Inferior parietal cortex (tissue), 1 donor: ENCODE measurements around the gene TTL.
"Not testable (repeated sequence)": the region's sequence is repeated elsewhere in the genome, so short reads cannot be mapped to it uniquely, and the experiment has no call there.

Experiments used
- DNase-seq: peaks from one replicate; pipeline ENCODE4 v3.0.0-alpha.2; 2016; ENCODE audit errors: extremely low spot score

Gene TTL

DNA sequence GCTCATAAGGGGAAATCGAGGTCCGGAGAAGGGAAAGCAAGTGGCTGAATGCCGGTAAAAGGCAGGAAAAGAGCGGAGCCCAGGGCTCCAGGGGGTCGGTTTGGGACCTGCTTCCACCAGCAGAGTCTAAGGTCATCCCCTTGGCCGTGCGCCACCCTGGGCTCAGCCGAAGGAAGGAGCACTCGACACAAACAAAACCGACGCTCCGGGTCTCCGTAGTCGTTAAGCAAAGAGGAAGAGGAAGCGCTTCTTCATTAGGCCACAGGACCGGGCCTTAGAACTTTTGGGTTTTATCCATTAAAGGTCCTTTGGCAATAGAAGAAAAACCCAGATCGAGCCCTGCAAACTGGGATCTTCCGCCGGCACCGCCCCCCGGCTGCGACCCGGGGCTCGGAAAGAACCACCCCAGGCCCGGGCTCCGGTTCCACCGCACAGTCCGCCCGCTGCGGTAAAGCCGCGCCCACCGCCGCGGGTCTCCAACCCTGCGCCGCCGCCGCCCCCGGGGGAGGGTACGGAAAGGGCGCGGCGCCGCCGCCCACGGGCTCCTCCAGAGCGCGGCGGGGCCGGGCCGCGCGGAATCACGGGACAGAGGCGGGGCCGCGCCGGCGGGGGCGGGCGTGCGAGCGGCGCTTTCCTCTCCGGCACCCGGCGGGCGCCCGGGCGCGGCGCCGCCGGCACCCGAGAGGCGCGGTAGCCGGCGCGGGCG is at the start of gene TTL:
Gene TTL, plus strand, starts transcription at position 629 of the 706 bp plus-strand sequence. CDS start 189 bp downstream, outside the sequence.
- DNase-seq: peak; percentile 73

DNA sequence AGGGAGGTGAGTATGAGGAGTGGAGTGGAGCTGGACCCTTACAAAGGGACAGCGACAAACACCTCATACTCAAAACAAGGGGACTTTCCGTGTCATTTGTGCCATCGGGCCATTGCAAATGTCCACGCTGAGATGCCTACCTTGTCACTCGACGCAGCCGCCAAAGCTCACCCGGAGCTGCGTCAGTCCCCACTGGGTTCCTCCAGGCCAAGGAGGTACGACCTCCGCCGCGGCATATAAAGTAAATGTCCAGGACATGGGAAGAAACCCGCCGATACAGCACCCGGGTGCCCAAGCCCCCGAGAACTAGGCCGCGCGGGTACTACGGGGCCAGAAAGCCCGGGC is 49.6 kb upstream of the TTL start:
- DNase-seq: not testable (repeated sequence)

DNA sequence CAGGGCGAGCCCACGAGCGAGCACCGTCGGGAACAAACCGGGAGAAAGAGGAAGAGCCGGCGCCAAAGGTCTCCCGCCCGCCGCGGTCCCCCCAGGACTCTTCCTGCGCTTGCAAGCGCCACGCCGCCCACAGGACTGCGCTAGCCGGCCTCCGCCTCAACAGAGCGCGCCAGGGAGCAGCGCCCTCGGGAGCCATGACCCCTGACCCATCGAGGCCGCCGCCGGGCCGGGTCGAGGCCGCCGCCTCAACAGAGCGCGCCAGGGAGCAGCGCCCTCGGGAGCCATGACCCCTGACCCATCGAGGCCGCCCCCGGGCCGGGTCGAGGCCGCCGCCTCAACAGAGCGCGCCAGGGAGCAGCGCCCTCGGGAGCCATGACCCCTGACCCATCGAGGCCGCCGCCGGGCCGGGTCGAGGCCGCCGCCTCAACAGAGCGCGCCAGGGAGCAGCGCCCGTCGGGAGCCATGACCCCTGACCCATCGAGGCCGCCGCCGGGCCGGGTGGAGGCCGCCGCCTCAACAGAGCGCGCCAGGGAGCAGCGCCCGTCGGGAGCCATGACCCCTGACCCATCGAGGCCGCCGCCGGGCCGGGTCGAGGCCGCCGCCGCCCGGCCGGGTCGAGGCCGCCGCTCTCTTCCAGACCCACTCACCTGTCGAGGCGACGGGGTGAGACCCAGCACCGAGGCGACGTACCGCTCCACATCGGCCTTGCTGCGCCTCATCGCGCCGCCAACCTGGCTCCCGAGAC is 49.0 kb upstream of the TTL start:
- DNase-seq: not testable (repeated sequence)

DNA sequence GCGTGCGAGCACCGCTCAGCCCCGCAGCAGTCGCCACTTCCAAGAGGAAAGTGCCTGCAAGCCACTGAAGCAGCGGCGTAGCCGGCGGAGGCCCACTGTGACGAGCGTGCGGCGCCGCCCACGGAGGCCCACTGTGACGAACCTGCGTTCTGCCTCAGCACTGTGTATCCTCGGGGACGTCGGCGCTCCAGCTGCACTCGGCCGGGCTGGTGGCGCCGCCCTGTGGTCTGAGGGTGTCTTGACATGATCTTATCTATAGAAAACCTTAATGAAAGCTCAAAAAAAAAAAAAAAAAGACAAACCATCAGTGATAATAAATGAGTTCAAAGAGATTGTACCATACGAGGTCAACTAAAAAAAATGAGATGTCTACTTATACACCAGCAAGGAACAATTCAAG is 48.5 kb upstream of the TTL start, which contains the start of gene RGPD8:
Gene RGPD8, minus strand, starts transcription at position 166 of the 400 bp plus-strand sequence. CDS start 192 bp downstream, outside the sequence.
- peak; percentile 88 for DNase-seq

DNA sequence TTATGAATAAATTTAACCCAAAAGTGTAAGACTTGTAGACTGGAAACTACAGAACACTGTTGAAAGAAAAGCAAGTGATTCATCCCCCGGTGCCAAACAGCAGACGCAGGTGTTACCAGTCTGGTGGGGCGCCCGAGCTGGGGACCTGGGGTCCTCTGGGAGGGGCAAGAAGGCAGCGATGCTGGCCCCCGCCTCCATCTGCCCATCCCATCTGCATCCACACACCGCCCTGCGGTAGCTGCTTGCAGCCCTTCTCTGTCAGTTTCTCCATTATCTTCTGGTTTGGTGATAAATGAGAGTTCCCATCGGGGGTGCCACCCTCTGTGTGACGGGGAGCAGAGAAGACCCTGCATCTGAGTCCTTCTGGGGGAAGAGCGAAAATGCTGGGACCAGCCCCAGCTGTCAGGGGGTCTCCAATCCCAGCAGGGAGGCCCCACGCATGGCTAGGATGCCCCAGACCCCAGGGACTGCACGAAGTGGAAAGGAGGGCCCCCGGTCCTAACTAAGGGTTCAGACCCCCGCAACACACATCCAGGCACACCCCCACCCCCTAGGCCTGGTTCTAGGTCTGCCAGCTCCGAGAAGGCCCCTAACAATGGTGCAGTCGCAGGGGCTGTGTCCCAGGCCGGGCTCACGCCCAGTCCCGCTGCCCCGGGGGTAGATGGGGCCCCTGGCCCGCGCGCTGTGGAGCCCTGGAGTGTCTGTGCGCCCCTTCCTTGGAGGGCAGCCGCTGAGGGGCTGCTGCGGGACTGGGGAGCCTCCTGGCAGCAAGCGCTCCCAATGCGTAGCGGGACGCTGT is 47.8 kb upstream of the TTL start:
- DNase-seq: no peak

DNA sequence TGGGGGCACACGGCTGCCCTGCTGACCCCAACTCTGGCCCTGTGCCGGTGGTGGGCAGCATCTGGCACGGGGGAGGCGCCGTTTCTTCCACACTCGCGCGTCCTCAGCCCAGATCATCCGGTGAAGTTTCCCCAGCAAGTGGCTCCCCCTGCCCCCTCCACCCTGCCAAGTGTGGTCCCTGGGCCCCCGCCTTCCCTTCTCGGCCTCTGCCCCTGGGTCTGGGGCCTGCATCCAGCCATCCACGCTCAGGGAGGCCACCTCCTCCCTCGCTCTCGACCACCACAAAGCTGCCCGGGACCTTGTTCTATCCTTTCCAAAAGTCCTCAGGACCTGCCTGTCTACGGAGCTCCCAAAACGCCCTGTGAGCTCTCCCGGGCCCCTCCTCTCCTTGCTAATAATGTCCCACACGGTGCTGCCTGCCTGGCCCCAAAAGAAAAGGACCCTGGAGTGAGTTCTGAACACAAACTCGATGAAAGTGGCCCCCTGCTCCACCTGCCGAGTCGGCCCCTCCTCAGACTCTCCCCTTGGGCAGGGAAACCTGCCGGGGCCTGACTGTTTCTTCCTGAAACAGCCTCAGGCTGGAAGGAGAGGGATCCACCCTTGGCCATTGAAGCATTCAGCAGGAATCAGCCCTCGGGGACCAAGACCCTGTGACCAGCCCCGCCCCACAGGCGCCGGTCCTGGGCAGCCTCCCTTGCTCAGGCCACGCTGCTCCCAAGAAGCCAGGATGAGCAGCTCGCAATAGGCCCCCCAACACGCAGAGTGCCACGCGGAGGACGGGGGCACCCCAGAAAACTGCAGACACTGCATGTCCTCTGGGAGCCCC is 46.9 kb upstream of the TTL start:
- not testable (repeated sequence) for DNase-seq

DNA sequence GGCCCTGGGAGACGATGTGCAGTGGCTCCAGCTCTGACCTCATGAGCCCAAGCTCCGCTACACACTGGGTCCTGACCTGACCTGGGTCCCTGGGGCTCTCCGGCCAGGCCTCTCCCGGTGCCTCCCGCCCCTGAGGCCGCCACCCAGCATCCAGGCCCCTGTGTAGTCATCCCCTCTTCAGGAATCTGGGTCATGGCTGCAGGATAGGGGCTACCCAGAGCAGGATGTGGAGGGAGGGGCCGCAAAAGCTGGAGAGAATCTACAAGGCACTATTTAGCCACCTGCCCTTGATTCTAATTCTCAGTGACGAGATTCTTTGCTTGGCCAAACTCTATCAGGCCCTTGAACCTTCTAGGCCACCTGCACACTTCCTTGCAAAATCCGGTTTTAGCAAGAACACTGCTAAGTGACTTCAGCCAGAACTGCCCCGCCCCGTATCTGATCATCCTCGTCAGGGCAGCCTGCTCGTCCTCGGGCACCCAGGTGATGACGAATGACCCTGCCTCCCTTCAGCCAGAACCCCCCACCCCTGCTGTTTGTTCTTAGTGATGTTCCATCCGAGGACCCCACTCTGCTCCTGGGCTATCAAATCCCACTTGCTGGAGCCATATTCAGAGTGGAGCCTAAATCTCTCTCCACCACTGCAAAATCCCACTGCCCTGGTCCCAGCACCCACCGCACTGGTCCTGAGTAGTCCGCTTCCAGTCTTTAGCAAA is 46.1 kb upstream of the TTL start:
- DNase-seq: not testable (repeated sequence)

DNA sequence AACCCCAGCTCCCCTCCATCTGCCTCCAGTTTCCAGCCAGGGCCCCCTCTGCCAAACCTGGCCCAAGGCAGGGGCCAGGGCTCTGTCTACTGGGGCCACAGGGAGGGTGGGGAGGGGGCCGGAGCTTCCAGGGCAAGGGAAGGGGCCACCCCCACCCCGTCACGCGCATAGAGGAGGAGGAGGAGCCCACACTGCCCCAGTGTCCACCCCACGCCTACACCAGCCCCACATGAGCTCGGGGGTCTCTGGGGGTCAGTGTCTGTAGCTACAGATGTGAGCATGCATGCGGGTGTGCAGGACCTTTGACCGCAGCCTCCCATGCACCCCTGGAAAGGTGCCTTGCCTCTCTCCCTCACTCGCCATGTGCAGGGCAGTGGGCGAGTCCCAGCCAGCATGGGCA is 45.0 kb upstream of the TTL start:
- not testable (repeated sequence) for DNase-seq

DNA sequence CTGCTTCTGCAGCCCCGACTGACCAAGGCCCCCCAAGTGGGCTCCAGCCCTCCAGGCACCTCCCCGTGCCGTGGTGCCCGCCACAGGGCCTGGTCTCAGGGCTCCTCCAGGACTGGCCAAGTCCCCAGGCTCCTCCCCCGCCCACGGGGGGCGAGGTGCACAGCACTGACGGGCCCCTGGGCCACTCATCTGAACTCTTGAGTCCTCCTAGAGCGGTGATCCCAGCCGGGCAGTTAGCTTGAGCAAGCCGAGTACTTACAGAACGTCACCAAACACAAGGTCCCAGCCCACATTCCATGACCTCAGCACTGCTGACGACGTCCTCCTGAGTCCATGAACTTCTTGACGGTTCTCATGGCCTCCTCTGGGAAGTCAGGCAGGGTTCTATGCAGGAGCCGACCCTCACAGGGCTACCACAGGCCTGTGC is 44.5 kb upstream of the TTL start:
- DNase-seq: not testable (repeated sequence)

DNA sequence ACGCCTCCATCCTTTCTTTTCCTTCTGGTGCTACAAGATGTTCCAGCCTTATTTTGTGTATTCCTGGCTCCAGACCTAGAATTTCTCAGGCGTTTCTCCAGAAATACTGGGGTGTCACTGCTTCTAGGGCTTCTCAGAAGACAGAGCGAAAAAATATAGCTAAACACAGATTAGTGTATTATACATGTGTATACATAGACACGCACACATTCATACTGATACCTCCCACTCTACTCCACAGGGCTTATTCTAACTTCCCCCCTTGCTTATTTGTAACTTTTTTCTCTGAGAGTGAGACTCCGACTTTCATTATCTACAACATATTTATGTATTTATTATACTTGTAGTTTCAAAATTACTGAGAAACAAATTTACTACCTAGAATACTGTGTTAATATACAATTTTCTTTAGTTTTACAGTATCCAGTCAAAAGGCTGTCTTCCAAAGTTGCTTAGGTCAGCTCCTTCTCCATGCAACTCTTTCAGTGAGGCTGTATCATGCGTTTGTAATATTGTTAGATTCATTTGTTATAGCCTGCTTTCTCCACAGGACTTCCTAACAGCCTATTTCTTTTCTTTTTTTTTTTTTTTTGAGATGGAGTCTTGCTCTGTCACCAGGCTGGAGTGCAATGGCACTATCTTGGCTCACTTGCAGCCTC is 43.2 kb upstream of the TTL start:
- DNase-seq: not testable (repeated sequence)

DNA sequence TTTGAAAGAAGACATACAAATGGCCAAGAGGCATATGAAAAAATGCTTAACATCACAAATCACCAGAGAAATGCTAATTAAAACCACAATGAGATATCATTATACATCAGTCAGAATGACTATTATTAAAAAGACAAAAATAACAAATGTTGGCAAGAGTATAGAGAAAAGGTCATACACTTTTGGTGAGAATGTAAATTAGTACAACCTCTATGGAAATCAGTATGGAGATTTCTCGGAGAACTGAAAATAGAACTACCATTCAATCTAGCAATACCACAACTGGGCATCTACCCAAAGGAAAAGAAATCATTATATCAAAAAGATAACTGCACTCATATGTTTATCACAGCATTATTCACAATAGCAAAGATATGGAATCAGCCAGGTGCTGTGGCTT is 37.7 kb upstream of the TTL start:
- not testable (repeated sequence) for DNase-seq

DNA sequence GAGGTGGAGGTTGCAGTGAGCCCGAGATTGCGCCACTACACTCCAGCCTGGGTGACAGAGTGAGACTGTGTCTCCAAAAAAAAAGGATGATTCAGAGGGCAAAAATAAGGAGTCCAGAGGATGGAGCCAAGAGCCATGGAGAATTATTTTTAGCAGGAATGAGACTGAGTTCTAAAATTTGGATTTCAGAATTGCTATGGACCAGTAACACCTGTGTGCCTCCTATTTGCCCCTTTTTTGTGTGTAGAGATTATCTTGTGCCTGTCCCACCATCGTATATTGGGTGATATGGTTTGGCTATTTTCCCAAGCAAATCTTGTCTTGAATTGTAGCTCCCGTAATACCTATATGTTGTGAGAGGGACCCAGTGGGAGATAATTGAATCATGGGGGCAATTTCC is 32.1 kb upstream of the TTL start:
- no peak for DNase-seq

DNA sequence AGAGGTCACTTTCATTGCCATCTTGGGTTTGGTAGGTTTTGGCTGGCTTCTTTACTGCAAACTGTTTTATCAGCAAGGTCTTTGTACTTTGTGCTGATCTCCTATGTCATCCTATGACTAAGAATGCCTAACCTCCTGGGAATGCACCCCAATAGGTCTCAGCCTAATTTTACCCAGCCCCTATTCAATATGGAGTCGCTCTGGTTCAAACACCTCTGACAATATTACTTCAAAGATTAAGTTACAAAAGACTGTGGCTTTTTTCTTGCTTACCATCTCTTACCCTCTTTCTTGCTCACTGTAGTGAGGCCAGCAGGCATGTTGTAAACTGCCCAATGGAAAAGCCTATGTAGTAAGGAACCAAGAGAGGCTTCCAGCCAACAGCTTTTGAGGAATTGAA is 30.6 kb upstream of the TTL start:
- no peak for DNase-seq

DNA sequence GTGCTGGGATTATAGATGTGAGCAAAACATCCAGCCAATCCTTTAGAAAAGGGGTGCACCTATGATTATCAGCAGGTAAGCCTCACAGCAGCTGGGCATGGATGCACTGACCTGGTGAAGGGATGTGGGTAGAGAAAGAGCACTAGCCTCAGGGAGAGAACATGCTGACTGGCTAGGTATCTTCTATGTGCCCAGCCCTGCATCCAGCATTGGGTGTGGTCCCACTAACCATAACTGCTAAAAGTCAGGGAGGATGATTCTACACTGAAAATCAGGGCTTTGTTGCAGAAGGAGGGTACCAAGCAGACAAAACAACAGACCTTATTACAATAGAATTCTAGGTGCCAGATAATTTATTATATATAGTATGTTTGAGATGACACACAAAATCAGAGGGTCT is 27.4 kb upstream of the TTL start:
- DNase-seq: no peak

DNA sequence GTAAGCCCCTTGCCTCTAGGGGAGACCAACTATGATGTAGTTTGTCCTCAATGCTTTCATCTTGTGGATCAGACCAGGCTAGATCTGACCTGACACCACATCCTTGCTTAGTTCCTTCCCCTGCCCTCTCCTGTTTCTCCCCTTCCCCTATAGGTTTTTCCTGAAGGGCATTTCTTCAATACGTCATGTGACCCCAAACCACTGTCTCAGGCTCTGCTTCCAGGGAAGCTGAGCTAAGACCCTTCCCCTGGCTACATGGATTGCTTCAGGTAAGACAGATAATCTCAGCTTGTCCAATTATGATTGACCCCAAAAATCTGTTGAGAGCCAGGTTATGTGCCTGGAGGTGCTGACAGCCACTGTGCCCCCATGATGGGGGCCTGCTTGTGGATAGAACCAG is 22.6 kb upstream of the TTL start:
- DNase-seq: no peak

DNA sequence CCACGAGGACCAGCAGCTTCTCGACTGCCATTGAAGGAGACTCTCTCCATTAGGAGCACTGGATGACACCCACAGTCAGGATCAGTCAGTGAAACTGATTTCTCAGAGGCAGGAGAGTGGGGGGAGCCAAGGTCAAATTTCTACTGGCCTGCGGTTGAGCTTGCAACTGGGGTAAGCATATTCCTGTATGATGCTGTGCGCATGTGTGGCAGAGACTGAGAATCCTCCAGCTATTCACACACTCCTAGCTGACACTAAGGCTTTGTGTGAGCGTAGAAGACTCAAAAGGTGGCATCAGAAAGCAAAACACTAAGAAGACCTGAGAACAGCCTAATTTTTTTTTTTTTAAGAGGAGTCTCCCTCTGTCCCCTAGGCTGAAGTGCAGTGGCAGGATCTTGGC is 19.8 kb upstream of the TTL start:
- no peak for DNase-seq

DNA sequence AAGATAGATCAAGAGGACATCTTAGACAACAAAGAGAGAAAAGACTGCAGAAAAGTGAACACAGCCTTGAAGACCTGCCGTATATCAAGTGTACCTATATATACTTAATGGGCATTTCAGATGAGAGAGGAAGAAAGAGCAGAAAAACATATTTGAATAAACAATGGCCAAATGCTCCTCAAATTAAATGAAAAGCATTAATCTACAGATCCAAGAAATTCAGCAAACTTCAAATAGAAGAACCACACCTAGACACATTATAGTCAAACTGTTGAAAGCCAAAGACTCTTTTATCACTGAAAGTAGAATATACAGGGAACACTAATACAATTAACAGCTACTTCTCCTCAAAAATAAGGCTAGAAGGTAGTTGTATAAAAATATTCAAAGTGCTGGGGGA is 18.7 kb upstream of the TTL start:
- DNase-seq: no peak

DNA sequence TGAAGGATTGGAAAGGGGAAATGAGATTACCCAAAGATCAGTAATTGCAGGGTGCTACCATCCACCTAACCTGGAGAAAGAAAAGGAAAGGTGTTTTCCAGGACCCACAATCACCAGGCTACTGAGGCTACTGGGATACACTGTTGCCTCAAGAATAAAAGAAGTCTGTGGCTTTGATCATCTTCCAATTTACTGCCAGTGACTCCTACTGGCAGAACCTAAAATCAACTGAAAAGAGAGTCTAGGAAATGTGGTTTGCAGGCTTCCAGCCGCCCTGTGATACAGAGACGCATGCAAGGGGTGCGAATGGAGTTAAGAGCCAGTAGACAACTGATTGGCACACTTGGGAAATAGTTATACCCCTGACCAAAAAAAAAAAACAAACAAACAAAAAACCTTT is 16.6 kb upstream of the TTL start:
- DNase-seq: no peak

DNA sequence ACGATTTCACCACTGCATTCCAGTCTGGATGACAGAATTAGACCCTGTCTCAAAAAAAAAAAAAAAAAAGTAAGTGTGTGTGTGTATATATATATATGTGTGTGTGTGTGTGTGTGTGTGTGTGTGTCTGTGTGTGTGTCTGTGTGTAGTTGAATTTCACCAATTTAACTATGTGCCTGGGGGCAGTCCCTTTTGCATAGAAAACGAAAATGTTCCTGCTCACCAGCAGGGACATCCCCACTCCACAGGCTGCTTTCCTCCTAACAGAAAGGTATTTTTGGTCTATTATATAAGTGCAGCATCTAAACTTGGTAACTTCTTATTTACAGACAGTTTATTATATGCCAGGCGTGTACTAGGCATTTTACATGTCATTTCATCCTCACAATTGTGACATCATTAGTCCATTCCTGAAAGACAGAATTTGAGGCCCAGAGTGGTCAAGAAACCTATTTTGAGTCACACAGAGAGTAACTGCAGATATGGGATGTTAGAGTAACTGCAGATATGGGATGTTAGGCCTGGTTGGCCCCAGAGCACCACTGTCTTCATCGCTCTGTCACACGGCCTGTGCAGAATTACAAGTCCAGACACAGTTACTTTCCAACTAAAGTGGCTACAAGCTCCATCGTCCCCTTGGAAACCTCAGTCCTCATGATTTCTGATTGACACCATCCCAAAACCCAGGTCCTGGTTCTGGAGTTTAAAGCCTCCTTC is 9.3 kb upstream of the TTL start:
- DNase-seq: no peak
